Measurements from ENCODE around the gene GAS6.
"Not testable (repeated sequence)": the region's sequence is repeated elsewhere in the genome, so short reads cannot be mapped to it uniquely, and the experiment has no call there.

Gene GAS6

GRCh38 chr13:113836768-113837559 lies 26.9 kb downstream of the GAS6 start:
- peak; percentile 68 for DNase-seq

- no peak for DNase-seq
Measured at GRCh38 chr13:113835461-113836270, 28.2 kb downstream of the GAS6 start.

GRCh38 chr13:113834496-113835200 lies 29.2 kb downstream of the GAS6 start:
- no peak for DNase-seq

- DNase-seq: not testable (repeated sequence)
Measured at GRCh38 chr13:113834006-113834405, 29.9 kb downstream of the GAS6 start.

- no peak for DNase-seq
Measured at GRCh38 chr13:113833111-113833830, 30.6 kb downstream of the GAS6 start.

GRCh38 chr13:113832631-113833030 lies 31.2 kb downstream of the GAS6 start:
- no peak for DNase-seq

- no peak for DNase-seq
Measured at GRCh38 chr13:113832205-113832604, 31.7 kb downstream of the GAS6 start.

- no peak for DNase-seq
Measured at GRCh38 chr13:113831061-113831460, 32.8 kb downstream of the GAS6 start.

GRCh38 chr13:113830426-113830950 lies 33.4 kb downstream of the GAS6 start:
- not testable (repeated sequence) for DNase-seq

GRCh38 chr13:113828282-113828825 lies 35.5 kb downstream of the GAS6 start:
- no peak for DNase-seq

GRCh38 chr13:113827021-113827420 lies 36.9 kb downstream of the GAS6 start:
- no peak for DNase-seq

- DNase-seq: not testable (repeated sequence)
Measured at GRCh38 chr13:113826446-113826845, 37.4 kb downstream of the GAS6 start.

- DNase-seq: no peak
Measured at GRCh38 chr13:113825841-113826240, 38.0 kb downstream of the GAS6 start.

GRCh38 chr13:113823771-113824170 lies 40.1 kb downstream of the GAS6 start:
- DNase-seq: no peak

GRCh38 chr13:113822956-113823744 lies 40.7 kb downstream of the GAS6 start:
- no peak for DNase-seq

- DNase-seq: no peak
Measured at GRCh38 chr13:113822266-113822665, 41.6 kb downstream of the GAS6 start.

- DNase-seq: no peak
Measured at GRCh38 chr13:113821847-113822246, 42.0 kb downstream of the GAS6 start.

GRCh38 chr13:113820813-113821651 lies 42.8 kb downstream of the GAS6 start:
- peak; percentile 76 for DNase-seq

GRCh38 chr13:113819731-113820715 lies 43.9 kb downstream of the GAS6 start:
- DNase-seq: no peak
